Stomach (tissue), 9 donors: Measurements from ENCODE around the gene IGSF1. TPM values are rescaled to one million over a fixed set of nuclear protein-coding genes. Genes with fewer than 3 reads are reported as not detected.
A peak's percentile ranks its signal among the peaks of the same experiment; 100 is the strongest.

Experiments used
- DNase-seq, 2 donors: peaks; one replicate each; pipeline versions ENCODE4 v3.0.0 to v3.0.0-alpha.2; 2013 to 2019
- H3K27ac ChIP-seq, 5 donors: fragments of 200-600 bp in 4 of 5; sonication (generic) in 4 of 5; one replicate each; pipeline ENCODE4 v1.5.1; 2013 to 2019; ENCODE audit warnings: mild to moderate bottlenecking in 1 of 5, moderate library complexity in 1 of 5
- H3K27me3 ChIP-seq, 3 donors: fragments of 200-600 bp; sonication (generic); one replicate each; pipeline ENCODE4 v1.5.1; 2017 to 2019; ENCODE audit warnings: mixed run types in 1 of 3
- H3K36me3 ChIP-seq, 4 donors: fragments of 200-600 bp; sonication (generic); 1 replicate in 3 of 4; 2 replicates in 1 of 4; pipeline ENCODE4 v1.5.1; 2016 to 2019
- H3K4me1 ChIP-seq, 4 donors: fragments of 200-600 bp; sonication (generic); one replicate each; pipeline ENCODE4 v1.5.1; 2016 to 2019
- H3K4me3 ChIP-seq, 4 donors: fragments of 200-600 bp; sonication (generic) in 3 of 4; one replicate each; pipeline ENCODE4 v1.5.1; 2016 to 2019; ENCODE audit warnings: mild to moderate bottlenecking in 1 of 4
- H3K9me3 ChIP-seq, 4 donors: fragments of 200-600 bp; sonication (generic); one replicate each; pipeline ENCODE4 v1.5.1; 2016 to 2019
- EP300 ChIP-seq: sonication (generic); formaldehyde crosslinking; IDR thresholded peaks from one replicate; pipeline ENCODE4 v1.6.1; 2017; ENCODE audit warnings: antibody characterized with exemption
- POLR2A ChIP-seq, 4 donors: fragments of 450-650 bp; IDR thresholded peaks; one replicate each; pipeline ENCODE4 v1.6.1; 2016; ENCODE audit warnings: antibody characterized with exemption in 4 of 4, control low read depth in 2 of 4, mild to moderate bottlenecking in 1 of 4, moderate library complexity in 1 of 4
- POLR2AphosphoS5 ChIP-seq, 3 donors: sonication (generic); formaldehyde crosslinking; IDR thresholded peaks; one replicate each; pipeline ENCODE4 v1.6.1; 2016; ENCODE audit warnings: antibody characterized with exemption in 3 of 3
- WGBS, 5 donors: extraction: QIAGEN DNeasy Blood & Tissue Kit in 3 of 5; methylation state at CpG; one replicate each; pipeline versions ENCODE4 v1.1.5 to v1.1.7; 2013 to 2018; 5-methylcytosine and 5-hydroxymethylcytosine counted together
- intact Hi-C: fragments of 100-400 bp; cut with DNase I; formaldehyde crosslinking; loops from one replicate; pipeline ENCODE4 v1.15.1; 2023; ENCODE audit warnings: low total_unique reads
- polyA plus RNA-seq, 3 donors: library from polyadenylated mRNA; stranded (reverse); fragments of 200-250 nt; gene quantifications; one replicate each; pipeline ENCODE4 v1.2.3, GENCODE V29; 2013
- total RNA-seq, 5 donors: library from RNA; depleted of rRNA; stranded (reverse); fragments of >200 nt; gene quantifications; one replicate each; pipeline versions ENCODE4 v1.1.0 to v1.2.3, GENCODE V29; 2014 to 2016
- TF ChIP-seq, protein P1 (sequence below), 7 experiments: fragments of 450-650 bp in 4 of 7; fragments of 200-600 bp in 3 of 7; sonication (generic) in 3 of 7; IDR thresholded peaks; one replicate each; pipeline ENCODE4 v1.5.1; 2016 to 2019; ENCODE audit warnings: antibody characterized with exemption in 7 of 7, control low read depth in 2 of 7, mild to moderate bottlenecking in 1 of 7
- donor health status: healthy with polysubstance abuse.
- donor health status: Bipolar disorder and iron deficiency.
- donor health status: healthy.

The IGSF1 gene
- total and polyA plus RNA-seq, 8 donors = 0.15 to 1.7 (median 0.38) TPM; not detected in 5

DNA sequence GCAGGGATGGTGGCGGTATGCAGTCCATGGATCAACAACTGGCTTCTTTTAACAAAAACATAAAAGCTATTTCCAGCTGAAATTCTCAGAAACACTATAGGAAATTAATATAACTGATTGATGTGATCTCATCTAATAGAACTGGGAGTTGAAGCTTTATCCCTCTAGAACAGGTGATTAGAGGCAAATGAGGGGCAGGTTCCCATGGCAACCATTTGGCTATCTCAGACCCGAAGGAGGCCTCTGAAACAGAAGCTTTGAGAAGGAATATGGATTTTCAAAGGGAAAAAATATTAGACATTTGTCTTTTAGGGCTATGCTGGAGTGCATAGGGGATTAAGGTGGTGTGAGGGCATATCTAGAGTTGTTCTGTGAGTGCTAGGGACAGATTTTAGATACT is 50.0 kb downstream of the IGSF1 start:
- Histone ChIP-seq H3K4me1 (no peaks in the 10 kb centered on the region), H3K27me3 (no peaks in the 10 kb centered on the region), H3K9me3 (peaks cover 0 to 6% (median 0%) of the 10 kb centered on the region in 4 donors), H3K4me3 (no peak overlapping the region), H3K27ac (no peak overlapping the region), H3K36me3 (no peaks in the 10 kb centered on the region)
- WGBS, 5 donors = 55 to 70% (median 66%) methylated on average over 2 of the region's 2 CpGs
- DNase-seq = no peak
- TF ChIP-seq EP300 = no peak
- no peak for TF ChIP-seq POLR2A (IDR thresholded peaks at IDR 0.05)
- no peak for TF ChIP-seq POLR2AphosphoS5 (IDR thresholded peaks at IDR 0.05)
- TF ChIP-seq, protein P1, sequence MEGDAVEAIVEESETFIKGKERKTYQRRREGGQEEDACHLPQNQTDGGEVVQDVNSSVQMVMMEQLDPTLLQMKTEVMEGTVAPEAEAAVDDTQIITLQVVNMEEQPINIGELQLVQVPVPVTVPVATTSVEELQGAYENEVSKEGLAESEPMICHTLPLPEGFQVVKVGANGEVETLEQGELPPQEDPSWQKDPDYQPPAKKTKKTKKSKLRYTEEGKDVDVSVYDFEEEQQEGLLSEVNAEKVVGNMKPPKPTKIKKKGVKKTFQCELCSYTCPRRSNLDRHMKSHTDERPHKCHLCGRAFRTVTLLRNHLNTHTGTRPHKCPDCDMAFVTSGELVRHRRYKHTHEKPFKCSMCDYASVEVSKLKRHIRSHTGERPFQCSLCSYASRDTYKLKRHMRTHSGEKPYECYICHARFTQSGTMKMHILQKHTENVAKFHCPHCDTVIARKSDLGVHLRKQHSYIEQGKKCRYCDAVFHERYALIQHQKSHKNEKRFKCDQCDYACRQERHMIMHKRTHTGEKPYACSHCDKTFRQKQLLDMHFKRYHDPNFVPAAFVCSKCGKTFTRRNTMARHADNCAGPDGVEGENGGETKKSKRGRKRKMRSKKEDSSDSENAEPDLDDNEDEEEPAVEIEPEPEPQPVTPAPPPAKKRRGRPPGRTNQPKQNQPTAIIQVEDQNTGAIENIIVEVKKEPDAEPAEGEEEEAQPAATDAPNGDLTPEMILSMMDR (IDR thresholded peaks at IDR 0.05) = no peak
- intact Hi-C loops = no loop called here

DNA sequence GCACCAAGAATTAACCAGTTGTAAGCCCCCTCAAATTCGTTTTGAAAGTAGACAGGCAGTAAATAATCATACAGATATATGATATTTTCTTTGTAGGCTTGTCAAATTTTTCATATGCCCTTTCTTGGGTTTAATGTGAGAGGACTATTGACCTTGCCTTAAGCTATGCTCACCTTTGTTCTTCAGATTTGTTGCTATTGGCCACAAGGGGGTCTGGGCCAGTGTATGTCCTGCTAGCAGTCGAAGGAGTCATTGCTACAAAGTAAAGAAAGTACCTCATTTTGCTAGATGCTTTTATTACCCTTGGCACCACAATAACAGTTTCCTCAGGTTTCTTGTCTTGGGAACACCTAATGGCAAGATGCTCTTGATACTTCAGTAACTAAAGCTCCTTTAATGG is 51.7 kb downstream of the IGSF1 start:
- whole genome bisulfite sequencing, 5 donors = 37 to 56% (median 42%) methylated on average over 2 of the region's 2 CpGs
- no peak for DNase-seq
- H3K27ac ChIP-seq = no peak overlapping the region
- no peaks in the 10 kb centered on the region for H3K36me3 ChIP-seq
- H3K4me3 ChIP-seq = no peak overlapping the region
- intact Hi-C loops = no loop called here
- TF ChIP-seq POLR2A (IDR thresholded peaks at IDR 0.05) = no peak
- TF ChIP-seq EP300 = no peak
- TF ChIP-seq, protein P1 (IDR thresholded peaks at IDR 0.05) = no peak
- TF ChIP-seq POLR2AphosphoS5 (IDR thresholded peaks at IDR 0.05) = no peak
- H3K27me3 ChIP-seq = no peaks in the 10 kb centered on the region
- H3K4me1 ChIP-seq = no peaks in the 10 kb centered on the region
- H3K9me3 ChIP-seq = peaks cover 0 to 6% (median 0%) of the 10 kb centered on the region in 4 donors

DNA sequence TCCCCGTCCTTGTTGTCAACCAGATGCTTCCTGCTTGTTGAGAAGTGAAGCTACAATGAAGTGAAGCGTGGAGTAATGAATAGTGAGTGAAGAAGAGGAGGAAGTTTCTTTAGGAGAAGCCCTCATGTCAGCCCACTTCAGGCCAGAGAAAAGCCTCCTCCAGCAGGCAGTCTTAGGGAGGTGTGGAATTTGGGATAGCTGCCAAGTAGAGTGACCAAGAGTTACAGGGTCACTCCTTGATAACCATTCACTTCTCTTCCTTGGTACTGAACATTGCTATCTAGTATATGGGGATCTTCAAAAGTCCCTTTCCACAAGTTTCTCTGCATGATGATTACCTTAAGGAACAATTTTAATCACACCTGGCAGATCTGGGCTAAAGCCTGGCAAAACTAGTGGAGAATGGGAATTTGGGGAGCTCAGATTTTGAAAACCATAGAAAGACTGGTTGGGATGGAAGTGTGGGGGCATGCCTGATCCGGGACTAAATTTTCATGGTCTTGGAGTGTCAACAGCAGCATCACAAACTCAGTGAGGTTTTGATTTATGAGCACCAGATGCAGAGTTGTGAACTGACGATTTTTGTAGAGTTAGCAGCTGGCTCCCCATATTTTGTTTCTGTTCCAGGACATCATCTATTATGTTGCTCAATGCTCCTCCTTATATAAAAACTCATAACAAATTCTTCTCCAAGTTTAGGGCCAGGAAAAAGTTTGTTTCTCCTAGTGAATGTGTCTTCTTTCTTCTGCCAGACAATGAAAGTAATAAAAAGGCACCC is 53.1 kb downstream of the IGSF1 start:
- intact Hi-C loops = no loop called here
- WGBS, 5 donors = 50 to 70% (median 53%) methylated on average over 4 of the region's 4 CpGs

DNA sequence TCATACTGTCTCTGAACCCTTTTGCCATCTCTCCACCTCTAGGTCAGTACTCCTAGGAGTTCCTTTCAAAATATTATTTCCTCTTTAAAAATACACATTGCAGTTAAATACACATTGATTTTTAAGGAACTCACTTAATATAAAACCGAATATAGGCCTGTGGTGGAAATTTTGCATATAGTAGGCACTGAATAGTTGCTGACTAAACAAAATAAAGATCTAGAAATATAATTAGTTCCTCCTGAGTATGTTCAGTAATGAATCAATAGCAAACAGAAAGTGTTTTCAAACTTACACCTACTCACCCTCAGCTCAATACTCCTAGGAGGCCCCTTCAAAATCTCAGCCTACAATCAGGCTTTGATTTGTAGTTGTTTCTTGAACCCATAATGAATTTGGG is 61.5 kb downstream of the IGSF1 start:
- Histone ChIP-seq H3K36me3 (no peaks in the 10 kb centered on the region), H3K27ac (no peak overlapping the region), H3K9me3 (no peaks in the 10 kb centered on the region), H3K27me3 (no peaks in the 10 kb centered on the region), H3K4me1 (no peaks in the 10 kb centered on the region), H3K4me3 (no peak overlapping the region)
- no peak for DNase-seq
- TF ChIP-seq EP300 = no peak
- no peak for TF ChIP-seq POLR2A (IDR thresholded peaks at IDR 0.05)
- TF ChIP-seq, protein P1 (IDR thresholded peaks at IDR 0.05) = no peak
- intact Hi-C loops = no loop called here
- 50 to 88% (median 71%) methylated on average over 1 of the region's 1 CpG for WGBS, 5 donors

More for the DNA sequence above, 53.1 kb downstream of the IGSF1 start:
- Histone ChIP-seq H3K36me3 (no peaks in the 10 kb centered on the region), H3K4me1 (no peaks in the 10 kb centered on the region), H3K9me3 (peaks cover 0 to 6% (median 0%) of the 10 kb centered on the region in 4 donors), H3K27me3 (no peaks in the 10 kb centered on the region), H3K4me3 (no peak overlapping the region), H3K27ac (no peak overlapping the region)
- TF ChIP-seq EP300 (no peak), POLR2AphosphoS5 (IDR thresholded peaks at IDR 0.05) (no peak), POLR2A (IDR thresholded peaks at IDR 0.05) (no peak)
- TF ChIP-seq, protein P1 (IDR thresholded peaks at IDR 0.05) = no peak
- peak in 1 of 2 donors; percentile 44 for DNase-seq
